Measurements from ENCODE around the gene SMIM9.
"Not testable (repeated sequence)": the region's sequence is repeated elsewhere in the genome, so short reads cannot be mapped to it uniquely, and the experiment has no call there.

The SMIM9 gene

GRCh38 chrX:154834562-154834961 lies at the start of gene SMIM9:
Gene SMIM9 (minus strand): TSS chrX:154834662. CDS start chrX:154830856, 3,806 bp downstream.
- DNase-seq, result no peak

- DNase-seq, result not testable (repeated sequence)
Measured at GRCh38 chrX:154884069-154884468, 49.6 kb upstream of the SMIM9 start.

GRCh38 chrX:154873329-154873728 lies 38.9 kb upstream of the SMIM9 start:
- no peak for DNase-seq

- not testable (repeated sequence) for DNase-seq
Measured at GRCh38 chrX:154868522-154868921, 34.1 kb upstream of the SMIM9 start.

- no peak for DNase-seq
Measured at GRCh38 chrX:154855256-154855655, 20.8 kb upstream of the SMIM9 start.

GRCh38 chrX:154850957-154851611 lies 16.6 kb upstream of the SMIM9 start:
- DNase-seq, result no peak

GRCh38 chrX:154840856-154841255 lies 6.4 kb upstream of the SMIM9 start:
- no peak for DNase-seq

- no peak for DNase-seq
Measured at GRCh38 chrX:154836163-154836562, 1.7 kb upstream of the SMIM9 start.

- DNase-seq, result no peak
Measured at GRCh38 chrX:154833746-154834274, 652 bp downstream of the SMIM9 start.

- no peak for DNase-seq
Measured at GRCh38 chrX:154829926-154830442, 4.5 kb downstream of the SMIM9 start.

GRCh38 chrX:154829134-154829533 lies 5.3 kb downstream of the SMIM9 start:
- no peak for DNase-seq

GRCh38 chrX:154828016-154828408 lies 6.5 kb downstream of the SMIM9 start:
- no peak for DNase-seq

GRCh38 chrX:154827194-154828015 lies 7.1 kb downstream of the SMIM9 start:
- no peak for DNase-seq

- not testable (repeated sequence) for DNase-seq
Measured at GRCh38 chrX:154825586-154825985, 8.9 kb downstream of the SMIM9 start.

- no peak for DNase-seq
Measured at GRCh38 chrX:154824638-154825037, 9.8 kb downstream of the SMIM9 start.

- DNase-seq, result no peak
Measured at GRCh38 chrX:154822029-154822428, 12.4 kb downstream of the SMIM9 start.

- no peak for DNase-seq
Measured at GRCh38 chrX:154821523-154821922, 12.9 kb downstream of the SMIM9 start.

GRCh38 chrX:154819771-154820341 lies 14.6 kb downstream of the SMIM9 start:
- DNase-seq, result no peak

GRCh38 chrX:154818916-154819770 lies 15.3 kb downstream of the SMIM9 start:
- no peak for DNase-seq

GRCh38 chrX:154817048-154817618 lies 17.3 kb downstream of the SMIM9 start:
- DNase-seq, result not testable (repeated sequence)

- DNase-seq, result not testable (repeated sequence)
Measured at GRCh38 chrX:154816326-154816898, 18.1 kb downstream of the SMIM9 start.
